ENCODE measurements around the gene SPTBN2.
A peak's percentile ranks its signal among the peaks of the same experiment; 100 is the strongest.

Gene SPTBN2

GRCh38 chr11:66637557-66638176 is 91.3 kb downstream of the SPTBN2 start:
- DNase-seq, result peak; percentile 57

DNA sequence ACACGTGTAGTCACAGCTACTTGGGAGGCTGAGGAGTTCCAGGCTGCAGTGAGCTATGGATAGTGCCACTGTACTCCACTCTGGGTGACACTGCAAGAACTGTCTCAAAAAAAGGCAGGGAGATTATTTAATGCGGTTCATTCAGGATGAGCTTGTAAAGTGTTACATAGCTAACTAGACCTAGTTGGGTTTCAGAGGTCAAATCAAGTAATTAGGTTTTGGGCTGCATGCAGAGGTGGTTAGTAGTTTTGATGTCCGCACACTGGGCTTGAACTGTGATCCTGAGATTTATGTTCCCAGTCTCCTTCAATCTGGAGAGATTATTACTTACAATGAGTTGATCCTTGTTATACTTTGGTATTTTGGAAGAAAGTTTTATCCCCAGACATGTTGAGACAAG is 92.6 kb downstream of the SPTBN2 start:
- DNase-seq, result no peak
